ENCODE results near the gene PRR5L.

GRCh38 chr11:36409152-36409816 is 113.2 kb downstream of the PRR5L start:
- TF ChIP-seq TAF1 (IDR thresholded peaks at IDR 0.05; ENCODE audit: borderline replicate concordance, insufficient read depth, low read length) (no peak), SIN3A (IDR thresholded peaks at IDR 0.05; ENCODE audit: borderline replicate concordance, insufficient read depth, low read length) (no peak), POLR2AphosphoS5 (IDR thresholded peaks at IDR 0.05; ENCODE audit: low read depth, low read length) (no peak), REST (IDR thresholded peaks at IDR 0.05; ENCODE audit: insufficient read depth in 1 of 2, low read depth in 2 of 2, low read length in 2 of 2) (no peak), FOXP2 (optimal IDR thresholded peaks at IDR 0.05; ENCODE audit: borderline replicate concordance, extremely low read depth, extremely low read length, insufficient read depth) (no peak)

Data from PFSK-1 (cell line).